Measurements from ENCODE around the gene S100A7. TPM values are rescaled to one million over a fixed set of nuclear protein-coding genes. Genes with fewer than 3 reads are reported as not detected.

The S100A7 gene
- not detected for total RNA-seq

GRCh38 chr1:153460551-153460950, at the start of gene S100A7:
Gene S100A7 (minus strand): TSS chr1:153460651. CDS start chr1:153459013, 1,638 bp downstream.
- Histone ChIP-seq H3K36me3 (no peaks in the 10 kb centered on the region), H3K27ac (no peak within 1 kb of the TSS), H3K4me1 (no peaks in the 10 kb centered on the region), H3K27me3 (no peaks in the 10 kb centered on the region), H3K4me3 (no peak within 1 kb of the TSS), H3K9me3 (no peaks in the 10 kb centered on the region)
- TF ChIP-seq CTCF (IDR thresholded peaks at IDR 0.05), result no peak
- no peak for DNase-seq (ENCODE audit: low spot score)

- no peak overlapping the region for H3K27ac ChIP-seq
- H3K36me3 ChIP-seq, result no peaks in the 10 kb centered on the region
- TF ChIP-seq CTCF (IDR thresholded peaks at IDR 0.05), result peak in 1 of 2 donors; percentile 66
- H3K9me3 ChIP-seq, result no peaks in the 10 kb centered on the region
- peaks cover 0 to 27% of the 10 kb centered on the region in 2 donors for H3K4me1 ChIP-seq
- no peaks in the 10 kb centered on the region for H3K27me3 ChIP-seq
- no peak for DNase-seq (ENCODE audit: low spot score)
- H3K4me3 ChIP-seq, result no peak overlapping the region
Measured at GRCh38 chr1:153509729-153510354, 49.4 kb upstream of the S100A7 start.

GRCh38 chr1:153509036-153509435, 48.6 kb upstream of the S100A7 start:
- H3K27ac ChIP-seq, result no peak overlapping the region
- H3K4me1 ChIP-seq, result peaks cover 0 to 27% of the 10 kb centered on the region in 2 donors
- no peak for DNase-seq (ENCODE audit: low spot score)
- no peaks in the 10 kb centered on the region for H3K27me3 ChIP-seq
- H3K4me3 ChIP-seq, result no peak overlapping the region
- no peak for TF ChIP-seq CTCF (IDR thresholded peaks at IDR 0.05)
- H3K36me3 ChIP-seq, result no peaks in the 10 kb centered on the region
- no peaks in the 10 kb centered on the region for H3K9me3 ChIP-seq

GRCh38 chr1:153507926-153508583, 47.6 kb upstream of the S100A7 start:
- Histone ChIP-seq H3K4me3 (no peak overlapping the region), H3K4me1 (peaks cover 0 to 27% of the 10 kb centered on the region in 2 donors), H3K36me3 (no peaks in the 10 kb centered on the region), H3K27ac (peak overlapping the region; percentile 49 to 72), H3K27me3 (no peaks in the 10 kb centered on the region), H3K9me3 (no peaks in the 10 kb centered on the region)
- TF ChIP-seq CTCF (IDR thresholded peaks at IDR 0.05), result no peak
- no peak for DNase-seq (ENCODE audit: low spot score)

GRCh38 chr1:153506831-153507413, 46.5 kb upstream of the S100A7 start:
- DNase-seq (ENCODE audit: low spot score), result peak; percentile 96
- Histone ChIP-seq H3K4me1 (peaks cover 0 to 27% of the 10 kb centered on the region in 2 donors), H3K9me3 (no peaks in the 10 kb centered on the region), H3K27ac (peak overlapping the region; percentile 49 to 72), H3K36me3 (no peaks in the 10 kb centered on the region), H3K4me3 (no peak overlapping the region), H3K27me3 (no peaks in the 10 kb centered on the region)
- TF ChIP-seq CTCF (IDR thresholded peaks at IDR 0.05), result no peak

Measured in right atrium auricular region (tissue), 2 donors.